ENCODE measurements around the gene MSLN. TPM values are rescaled to one million over a fixed set of nuclear protein-coding genes. Genes with fewer than 3 reads are reported as not detected.

MSLN gene
- total and polyA plus RNA-seq, 2 of the 13 experiments (the other 11 are each of a cell fraction or from before 2014, with no cell fraction given), result 2.0 to 2.3 TPM

GRCh38 chr16:716200-716568, 44.4 kb upstream of the MSLN start:
- in situ Hi-C loops (cut with HindIII; ENCODE audit: extremely low pct_ligation_motif_present, low pct_unique_long_range_greater_than_20kb), result no loop called here
- Histone ChIP-seq H3K4me1 (ENCODE audit: insufficient read depth, low read length) (peaks cover 51% of the 10 kb centered on the region), H3K36me3 (replicated peaks in 1 of 2; ENCODE audit: control insufficient read depth in 1 of 2, insufficient read depth in 2 of 2, low read length in 2 of 2) (no peaks in the 10 kb centered on the region), H3K4me3 (replicated peaks in 1 of 3; ENCODE audit: insufficient read depth in 1 of 3, low read depth in 2 of 3, low read length in 3 of 3) (peak overlapping the region; percentile 37 to 77 (median 56); a peak in 5 of 6 replicates), H3K27me3 (ENCODE audit: control insufficient read depth in 1 of 2, insufficient read depth in 2 of 2, low read length in 2 of 2) (peaks cover 0 to 3% of the 10 kb centered on the region in 2 experiments; a peak in 2 of 5 replicates), H3K79me2 (ENCODE audit: insufficient read depth, low read length) (peaks cover 3% of the 10 kb centered on the region), H2AFZ (ENCODE audit: low read length) (no peak overlapping the region), H3K9me3 (ENCODE audit: low read length) (no peaks in the 10 kb centered on the region), H3K4me2 (ENCODE audit: low read depth, low read length) (peak overlapping the region; percentile 92), H3K27ac (ENCODE audit: extremely low read length, insufficient read depth, low read length) (peak overlapping the region; percentile 45), H4K20me1 (ENCODE audit: insufficient read depth, low read length) (peaks cover 5% of the 10 kb centered on the region), H3K9ac (ENCODE audit: insufficient read depth, low read depth, low read length) (peak overlapping the region; percentile 54)
- ChIA-PET POLR2A (interaction anchor here (1.2 to 2.4 kb wide), 5 partner anchors 9 to 45 kb away, joined by 7 to 14 read pairs (median 9); partner anchors contain the start of genes CCDC78, CIAO3, HAGHL and MSLN), CTCF (ENCODE audit: low intra/inter-chr PET ratio, low total read pairs) (no interaction called here)
- no TSS peak for BruUV-seq (replicated peaks)
- DNase-seq (ENCODE audit: low spot score) (peak; percentile 80), ATAC-seq (peak; percentile 40), FAIRE-seq (peak; percentile 64)
- intact Hi-C loops (cut with micrococcal nuclease; ENCODE audit: unreplicated experiment), result no loop called here
- 7% methylated on average over 3 of the region's 12 CpGs for WGBS (ENCODE audit: low lambda C conversion rate)
- 0 out of 2 replicates have a peak, but pooled peaks have one; percentile 39 for TF ChIP-seq HDAC1 (CRISPR knock-in tag; IDR thresholded peaks at IDR 0.05)
- no peak for TF ChIP-seq SMARCC2 (IDR thresholded peaks at IDR 0.05)
- no peak for TF ChIP-seq XRCC5 (optimal IDR thresholded peaks at IDR 0.05; ENCODE audit: low read length)
- no peak for TF ChIP-seq ZNF136 (CRISPR knock-in tag; IDR thresholded peaks at IDR 0.05; ENCODE audit: low read depth)
- no peak for TF ChIP-seq NRL (CRISPR knock-in tag; IDR thresholded peaks at IDR 0.05; ENCODE audit: borderline replicate concordance)
- TF ChIP-seq ZNF563 (CRISPR knock-in tag; IDR thresholded peaks at IDR 0.05), result no peak
- no peak for TF ChIP-seq ISX (CRISPR knock-in tag; conservative IDR thresholded peaks at IDR 0.05)
- no peak for TF ChIP-seq FOXP1 (IDR thresholded peaks at IDR 0.05)
- TF ChIP-seq FOXP1 (CRISPR knock-in tag; IDR thresholded peaks at IDR 0.05), result no peak
- TF ChIP-seq ZKSCAN8 (CRISPR knock-in tag; IDR thresholded peaks at IDR 0.05; ENCODE audit: borderline replicate concordance), result no peak
- no peak for TF ChIP-seq IRF2 (CRISPR knock-in tag; IDR thresholded peaks at IDR 0.05)
- TF ChIP-seq ZNF597 (CRISPR knock-in tag; IDR thresholded peaks at IDR 0.05), result no peak
- TF ChIP-seq MBD4 (IDR thresholded peaks at IDR 0.05; ENCODE audit: borderline replicate concordance, low read length), result no peak
- TF ChIP-seq ZNF687 (CRISPR knock-in tag; IDR thresholded peaks at IDR 0.05), result peak; percentile 8; the same call in 1 of the 2 replicates
- no peak for TF ChIP-seq NFE2 (CRISPR knock-in tag; IDR thresholded peaks at IDR 0.05)
- no peak for TF ChIP-seq CCAR2 (optimal IDR thresholded peaks at IDR 0.05; ENCODE audit: low read depth, low read length)
- peak; percentile 52; the same call in 1 of the 2 replicates for TF ChIP-seq AKAP8 (CRISPR knock-in tag; IDR thresholded peaks at IDR 0.05)
- TF ChIP-seq ZNF281 (CRISPR knock-in tag; IDR thresholded peaks at IDR 0.05; ENCODE audit: borderline replicate concordance), result peak; percentile 95
- TF ChIP-seq DR1 (CRISPR knock-in tag; IDR thresholded peaks at IDR 0.05), result no peak
- TF ChIP-seq HOXA3 (CRISPR knock-in tag; IDR thresholded peaks at IDR 0.05), result no peak

Data from HepG2 (cell line).